Astrocyte (in vitro differentiated cells and primary cell): ENCODE measurements around the gene LMNA. TPM values are rescaled to one million over a fixed set of nuclear protein-coding genes. Genes with fewer than 3 reads are reported as not detected.
A peak's percentile ranks its signal among the peaks of the same experiment; 100 is the strongest.

Experiments
- DNase-seq: peaks from one replicate; pipeline ENCODE4 v3.0.0-alpha.2; 2010; ENCODE audit warnings: low read depth
- FAIRE-seq: peaks from 2 replicates; lab custom pipeline; 2011; peaks lifted over from hg19 to GRCh38; lab: Jason Lieb, UNC
- H2AFZ ChIP-seq: 2 replicates; pipeline ENCODE4 v1.6.0; 2012; ENCODE audit warnings: low read depth, low read length, inconsistent platforms
- H3K27ac ChIP-seq: 2 replicates; pipeline ENCODE4 v1.5.1; 2011; ENCODE audit warnings: low read depth, low read length, inconsistent platforms
- H3K27me3 ChIP-seq: 2 replicates; pipeline ENCODE4 v1.6.0; 2011; ENCODE audit warnings: low read length, inconsistent platforms; ENCODE audit not compliant: insufficient read depth
- H3K36me3 ChIP-seq: 2 replicates; pipeline ENCODE4 v1.5.1; 2011; ENCODE audit warnings: low read length, inconsistent platforms; ENCODE audit not compliant: insufficient read depth
- H3K4me1 ChIP-seq: 2 replicates; pipeline ENCODE4 v1.5.1; 2011; ENCODE audit warnings: low read length, inconsistent platforms; ENCODE audit not compliant: insufficient read depth
- H3K4me2 ChIP-seq: 2 replicates; pipeline ENCODE4 v1.6.0; 2012; ENCODE audit warnings: low read length, inconsistent platforms
- H3K4me3 ChIP-seq: 2 replicates; pipeline ENCODE4 v1.5.1; 2011; ENCODE audit warnings: low read depth, mild to moderate bottlenecking, low read length, inconsistent platforms; ENCODE audit not compliant: insufficient read depth
- H3K79me2 ChIP-seq: 2 replicates; pipeline ENCODE4 v1.6.0; 2012; ENCODE audit warnings: mild to moderate bottlenecking, low read length, inconsistent platforms; ENCODE audit not compliant: insufficient read depth
- H3K9ac ChIP-seq: 2 replicates; pipeline ENCODE4 v1.6.0; 2012; ENCODE audit warnings: mild to moderate bottlenecking, low read length, inconsistent platforms
- H3K9me3 ChIP-seq: 2 replicates; pipeline ENCODE4 v1.5.1; 2012; ENCODE audit warnings: low read depth, mild to moderate bottlenecking, low read length, inconsistent platforms; ENCODE audit not compliant: insufficient read depth
- H4K20me1 ChIP-seq: 2 replicates; pipeline ENCODE4 v1.6.0; 2012; ENCODE audit warnings: low read length, inconsistent platforms; ENCODE audit not compliant: insufficient read depth
- H3K27ac Mint-ChIP-seq: one replicate; pipeline ENCODE4 v1.8.0; 2021; ENCODE audit warnings: mild to moderate bottlenecking, mixed read lengths; ENCODE audit not compliant: unreplicated experiment
- H3K27me3 Mint-ChIP-seq: one replicate; pipeline ENCODE4 v1.8.0; 2021; ENCODE audit warnings: low read depth, mixed read lengths; ENCODE audit not compliant: unreplicated experiment
- H3K36me3 Mint-ChIP-seq: one replicate; pipeline ENCODE4 v1.8.0; 2021; ENCODE audit warnings: low read depth, mixed read lengths; ENCODE audit not compliant: unreplicated experiment
- H3K4me1 Mint-ChIP-seq: one replicate; pipeline ENCODE4 v1.8.0; 2021; ENCODE audit warnings: low read depth, mixed read lengths; ENCODE audit not compliant: unreplicated experiment
- H3K4me3 Mint-ChIP-seq: one replicate; pipeline ENCODE4 v1.8.0; 2021; ENCODE audit warnings: mild to moderate bottlenecking, moderate library complexity, mixed read lengths; ENCODE audit not compliant: unreplicated experiment
- H3K9me3 Mint-ChIP-seq: one replicate; pipeline ENCODE4 v1.8.0; 2021; ENCODE audit warnings: mild to moderate bottlenecking, mixed read lengths; ENCODE audit not compliant: unreplicated experiment
- EZH2 ChIP-seq: IDR thresholded peaks from 2 replicates; pipeline ENCODE4 v1.6.1; 2012; ENCODE audit warnings: mild to moderate bottlenecking, low read length, inconsistent platforms; ENCODE audit not compliant: insufficient read depth
- total RNA-seq: library from RNA; stranded (reverse); gene quantifications from 2 replicates; pipeline ENCODE4 v1.2.1, GENCODE V29; 2021
- TF ChIP-seq, protein P1 (sequence below): IDR thresholded peaks from 2 replicates; pipeline ENCODE4 v1.5.1; 2011; ENCODE audit warnings: low read depth, mild to moderate bottlenecking, inconsistent platforms, low read length, moderate library complexity; ENCODE audit not compliant: insufficient read depth

LMNA gene
- total RNA-seq, 1 donor from 2014 or later = 464 TPM

DNA sequence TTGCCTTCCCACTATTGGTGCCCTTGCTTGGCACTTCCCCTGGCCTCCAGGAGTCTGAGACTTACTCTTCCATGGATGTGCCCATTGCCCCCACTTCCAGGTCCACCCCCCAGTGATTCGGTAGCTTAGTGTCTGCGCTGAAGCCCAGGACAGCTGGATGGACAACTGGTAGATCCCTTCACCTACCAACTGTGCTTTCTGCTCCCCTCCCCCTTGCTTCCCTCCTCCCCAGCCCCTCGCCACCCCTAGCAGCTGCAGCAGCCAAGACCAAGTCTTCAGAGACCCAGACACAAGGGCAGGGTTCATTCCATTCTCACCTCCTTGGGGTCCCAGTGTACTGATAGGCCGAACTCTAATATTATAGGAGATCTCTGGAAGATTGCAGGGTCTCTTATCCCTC, 6.9 kb downstream of the LMNA start:
- Histone ChIP-seq H3K79me2 (peaks cover 92% of the 10 kb centered on the region), H3K9me3 (no peaks in the 10 kb centered on the region), H3K9ac (peak overlapping the region; percentile 93), H3K4me3 (no peak overlapping the region), H2AFZ (no peak overlapping the region), H3K4me1 (peaks cover 78% of the 10 kb centered on the region), H4K20me1 (peaks cover 56% of the 10 kb centered on the region), H3K36me3 (peaks cover 14% of the 10 kb centered on the region), H3K27ac (peak overlapping the region; percentile 100), H3K4me2 (peak overlapping the region; percentile 84), H3K27me3 (no peaks in the 10 kb centered on the region)
- Mint-ChIP-seq H3K9me3 (no peaks in the 10 kb centered on the region), H3K27ac (peak overlapping the region; percentile 88), H3K27me3 (no peaks in the 10 kb centered on the region), H3K36me3 (peaks cover 8% of the 10 kb centered on the region), H3K4me1 (peaks cover 67% of the 10 kb centered on the region), H3K4me3 (no peak overlapping the region)
- DNase-seq (no peak), FAIRE-seq (no peak)
- no peak for TF ChIP-seq EZH2
- TF ChIP-seq, protein P1, sequence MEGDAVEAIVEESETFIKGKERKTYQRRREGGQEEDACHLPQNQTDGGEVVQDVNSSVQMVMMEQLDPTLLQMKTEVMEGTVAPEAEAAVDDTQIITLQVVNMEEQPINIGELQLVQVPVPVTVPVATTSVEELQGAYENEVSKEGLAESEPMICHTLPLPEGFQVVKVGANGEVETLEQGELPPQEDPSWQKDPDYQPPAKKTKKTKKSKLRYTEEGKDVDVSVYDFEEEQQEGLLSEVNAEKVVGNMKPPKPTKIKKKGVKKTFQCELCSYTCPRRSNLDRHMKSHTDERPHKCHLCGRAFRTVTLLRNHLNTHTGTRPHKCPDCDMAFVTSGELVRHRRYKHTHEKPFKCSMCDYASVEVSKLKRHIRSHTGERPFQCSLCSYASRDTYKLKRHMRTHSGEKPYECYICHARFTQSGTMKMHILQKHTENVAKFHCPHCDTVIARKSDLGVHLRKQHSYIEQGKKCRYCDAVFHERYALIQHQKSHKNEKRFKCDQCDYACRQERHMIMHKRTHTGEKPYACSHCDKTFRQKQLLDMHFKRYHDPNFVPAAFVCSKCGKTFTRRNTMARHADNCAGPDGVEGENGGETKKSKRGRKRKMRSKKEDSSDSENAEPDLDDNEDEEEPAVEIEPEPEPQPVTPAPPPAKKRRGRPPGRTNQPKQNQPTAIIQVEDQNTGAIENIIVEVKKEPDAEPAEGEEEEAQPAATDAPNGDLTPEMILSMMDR = no peak

DNA sequence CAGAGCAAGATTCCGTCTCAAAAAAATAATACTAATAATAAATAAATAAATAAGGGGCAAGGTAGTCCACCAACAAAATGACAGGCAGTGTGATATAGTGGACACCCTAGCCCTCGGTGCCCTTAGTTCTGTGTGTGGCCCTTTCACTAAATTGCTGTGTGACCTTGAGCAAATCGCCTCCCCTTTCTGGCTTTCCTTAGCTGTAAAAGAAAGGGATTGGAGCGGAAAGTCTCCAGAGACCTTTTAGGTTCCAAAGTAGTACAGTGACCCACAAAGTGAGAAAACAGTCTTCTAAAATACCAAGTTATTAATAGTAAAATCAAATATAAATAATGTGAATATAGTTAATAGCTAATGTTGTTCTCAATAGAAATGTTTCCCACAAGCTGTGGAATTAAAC, 7.6 kb downstream of the LMNA start:
- H3K4me3 Mint-ChIP-seq = peak overlapping the region; percentile 71
- H3K27ac ChIP-seq = peak overlapping the region; percentile 100

More for the DNA sequence above, 7.6 kb downstream of the LMNA start:
- peaks cover 8% of the 10 kb centered on the region for H3K36me3 Mint-ChIP-seq
- Histone ChIP-seq H3K27me3 (no peaks in the 10 kb centered on the region), H3K4me2 (peak overlapping the region; percentile 84), H4K20me1 (peaks cover 55% of the 10 kb centered on the region), H3K79me2 (peaks cover 92% of the 10 kb centered on the region), H3K9ac (peak overlapping the region; percentile 93), H3K36me3 (peaks cover 14% of the 10 kb centered on the region), H3K4me3 (peak overlapping the region; percentile 47), H3K4me1 (peaks cover 85% of the 10 kb centered on the region), H2AFZ (no peak overlapping the region), H3K9me3 (no peaks in the 10 kb centered on the region)
- DNase-seq = no peak
- H3K4me1 Mint-ChIP-seq = peaks cover 68% of the 10 kb centered on the region
- TF ChIP-seq, protein P1 = no peak
- no peak for TF ChIP-seq EZH2
- peak overlapping the region; percentile 100 for H3K27ac Mint-ChIP-seq
- H3K9me3 Mint-ChIP-seq = no peaks in the 10 kb centered on the region
- no peak for FAIRE-seq
- no peaks in the 10 kb centered on the region for H3K27me3 Mint-ChIP-seq
